ENCODE data around the gene FEM1A.
"Not testable (repeated sequence)": the region's sequence is repeated elsewhere in the genome, so short reads cannot be mapped to it uniquely, and the experiment has no call there.

The FEM1A gene

GRCh38 chr19:4791183-4792018 lies at the start of gene FEM1A:
TSS of gene FEM1A (plus strand) at chr19:4791734. CDS start at chr19:4791855, 121 bp downstream.
- DNase-seq = peak; percentile 97

- DNase-seq = no peak
Observed at GRCh38 chr19:4742723-4743646, 48.5 kb upstream of the FEM1A start.

GRCh38 chr19:4744451-4745174 lies 46.9 kb upstream of the FEM1A start:
- no peak for DNase-seq

- DNase-seq = not testable (repeated sequence)
Observed at GRCh38 chr19:4745175-4745574, 46.4 kb upstream of the FEM1A start.

GRCh38 chr19:4745986-4746385 lies 45.5 kb upstream of the FEM1A start:
- DNase-seq = no peak

GRCh38 chr19:4748185-4748584 lies 43.3 kb upstream of the FEM1A start:
- DNase-seq = no peak

GRCh38 chr19:4748589-4748988 lies 42.9 kb upstream of the FEM1A start:
- DNase-seq = no peak

- DNase-seq = no peak
Observed at GRCh38 chr19:4749870-4750590, 41.5 kb upstream of the FEM1A start.

GRCh38 chr19:4754248-4754647 lies 37.3 kb upstream of the FEM1A start:
- DNase-seq = no peak

- DNase-seq = no peak
Observed at GRCh38 chr19:4755459-4755858, 36.1 kb upstream of the FEM1A start.

GRCh38 chr19:4758082-4758481 lies 33.5 kb upstream of the FEM1A start:
- DNase-seq = no peak

- no peak for DNase-seq
Observed at GRCh38 chr19:4758659-4759058, 32.9 kb upstream of the FEM1A start.

- peak; percentile 32 for DNase-seq
Observed at GRCh38 chr19:4759388-4760284, 31.9 kb upstream of the FEM1A start.

GRCh38 chr19:4760285-4760650 lies 31.3 kb upstream of the FEM1A start:
- no peak for DNase-seq

- no peak for DNase-seq
Observed at GRCh38 chr19:4763021-4763420, 28.5 kb upstream of the FEM1A start.

- no peak for DNase-seq
Observed at GRCh38 chr19:4764393-4764660, 27.2 kb upstream of the FEM1A start.

GRCh38 chr19:4768934-4769777 lies 22.4 kb upstream of the FEM1A start:
- DNase-seq = peak; percentile 80

- DNase-seq = no peak
Observed at GRCh38 chr19:4772566-4772965, 19.0 kb upstream of the FEM1A start.

GRCh38 chr19:4773047-4773640 lies 18.4 kb upstream of the FEM1A start:
- DNase-seq = no peak

GRCh38 chr19:4774136-4774535 lies 17.4 kb upstream of the FEM1A start:
- no peak for DNase-seq
